ENCODE measurements around the gene SPTLC3.

The SPTLC3 gene

GRCh38 chr20:13187899-13188298 is 179.1 kb downstream of the SPTLC3 start:
- no peaks in the 10 kb centered on the region for H3K27me3 ChIP-seq (ENCODE audit: control insufficient read depth, low read length)
- H3K4me1 ChIP-seq (ENCODE audit: control insufficient read depth, low read length), result no peaks in the 10 kb centered on the region
- H3F3A ChIP-seq (ENCODE audit: control insufficient read depth, insufficient read depth), result no peaks in the 10 kb centered on the region
- H3K27ac ChIP-seq (ENCODE audit: low read depth, low read length), result no peak overlapping the region
- no peak overlapping the region for H3K4me2 ChIP-seq (ENCODE audit: low read length)
- H3K79me2 ChIP-seq (ENCODE audit: control insufficient read depth, low read length), result no peaks in the 10 kb centered on the region
- H4K20me1 ChIP-seq (ENCODE audit: control insufficient read depth, insufficient read depth, low read depth, low read length), result no peaks in the 10 kb centered on the region
- H3K4me3 ChIP-seq (ENCODE audit: low read length), result no peak overlapping the region
- H3K9me3 ChIP-seq (ENCODE audit: control insufficient read depth, insufficient read depth, low read length), result no peaks in the 10 kb centered on the region
- TF ChIP-seq CTCF (IDR thresholded peaks at IDR 0.05; ENCODE audit: low read depth, low read length, poor library complexity, severe bottlenecking) (no peak), EZH2phosphoT487 (IDR thresholded peaks at IDR 0.05; ENCODE audit: borderline replicate concordance, low read length) (no peak)
- no peaks in the 10 kb centered on the region for H3K36me3 ChIP-seq (ENCODE audit: control insufficient read depth, low read length)
- no peaks in the 10 kb centered on the region for H3K9me2 ChIP-seq (replicated peaks; ENCODE audit: control insufficient read depth, low read length)

- H3K79me2 ChIP-seq (ENCODE audit: control insufficient read depth, low read length), result no peaks in the 10 kb centered on the region
- TF ChIP-seq EZH2phosphoT487 (IDR thresholded peaks at IDR 0.05; ENCODE audit: borderline replicate concordance, low read length) (no peak), CTCF (IDR thresholded peaks at IDR 0.05; ENCODE audit: low read depth, low read length, poor library complexity, severe bottlenecking) (no peak)
- no peak overlapping the region for H3K4me2 ChIP-seq (ENCODE audit: low read length)
- H4K20me1 ChIP-seq (ENCODE audit: control insufficient read depth, insufficient read depth, low read depth, low read length), result no peaks in the 10 kb centered on the region
- H3K36me3 ChIP-seq (ENCODE audit: control insufficient read depth, low read length), result no peaks in the 10 kb centered on the region
- no peaks in the 10 kb centered on the region for H3K9me2 ChIP-seq (replicated peaks; ENCODE audit: control insufficient read depth, low read length)
- H3K27ac ChIP-seq (ENCODE audit: low read depth, low read length), result no peak overlapping the region
- no peaks in the 10 kb centered on the region for H3K4me1 ChIP-seq (ENCODE audit: control insufficient read depth, low read length)
- H3F3A ChIP-seq (ENCODE audit: control insufficient read depth, insufficient read depth), result no peaks in the 10 kb centered on the region
- no peak overlapping the region for H3K4me3 ChIP-seq (ENCODE audit: low read length)
- no peaks in the 10 kb centered on the region for H3K9me3 ChIP-seq (ENCODE audit: control insufficient read depth, insufficient read depth, low read length)
- H3K27me3 ChIP-seq (ENCODE audit: control insufficient read depth, low read length), result no peaks in the 10 kb centered on the region
These were observed 190.5 kb downstream of the SPTLC3 start for GRCh38 chr20:13199279-13199678.

GRCh38 chr20:13200767-13201500 is 192.2 kb downstream of the SPTLC3 start:
- H3K27ac ChIP-seq (ENCODE audit: low read depth, low read length), result no peak overlapping the region
- no peak overlapping the region for H3K4me3 ChIP-seq (ENCODE audit: low read length)
- no peak overlapping the region for H3K4me2 ChIP-seq (ENCODE audit: low read length)
- no peaks in the 10 kb centered on the region for H3K27me3 ChIP-seq (ENCODE audit: control insufficient read depth, low read length)
- TF ChIP-seq EZH2phosphoT487 (IDR thresholded peaks at IDR 0.05; ENCODE audit: borderline replicate concordance, low read length), result no peak
- TF ChIP-seq CTCF (IDR thresholded peaks at IDR 0.05; ENCODE audit: low read depth, low read length, poor library complexity, severe bottlenecking), result no peak
- H3K36me3 ChIP-seq (ENCODE audit: control insufficient read depth, low read length), result no peaks in the 10 kb centered on the region
- H4K20me1 ChIP-seq (ENCODE audit: control insufficient read depth, insufficient read depth, low read depth, low read length), result no peaks in the 10 kb centered on the region
- H3K79me2 ChIP-seq (ENCODE audit: control insufficient read depth, low read length), result no peaks in the 10 kb centered on the region
- H3K9me3 ChIP-seq (ENCODE audit: control insufficient read depth, insufficient read depth, low read length), result no peaks in the 10 kb centered on the region
- no peaks in the 10 kb centered on the region for H3K9me2 ChIP-seq (replicated peaks; ENCODE audit: control insufficient read depth, low read length)
- no peaks in the 10 kb centered on the region for H3K4me1 ChIP-seq (ENCODE audit: control insufficient read depth, low read length)
- H3F3A ChIP-seq (ENCODE audit: control insufficient read depth, insufficient read depth), result no peaks in the 10 kb centered on the region
